HS-5 (cell line): ENCODE measurements around the gene ARPIN.
A peak's percentile ranks its signal among the peaks of the same experiment; 100 is the strongest.
"Not testable (repeated sequence)": the region's sequence is repeated elsewhere in the genome, so short reads cannot be mapped to it uniquely, and the experiment has no call there.

ENCODE experiments used
- DNase-seq: peaks from one replicate; pipeline ENCODE4 v3.0.0-alpha.2; 2012; ENCODE audit warnings: low read depth

Gene ARPIN

DNA sequence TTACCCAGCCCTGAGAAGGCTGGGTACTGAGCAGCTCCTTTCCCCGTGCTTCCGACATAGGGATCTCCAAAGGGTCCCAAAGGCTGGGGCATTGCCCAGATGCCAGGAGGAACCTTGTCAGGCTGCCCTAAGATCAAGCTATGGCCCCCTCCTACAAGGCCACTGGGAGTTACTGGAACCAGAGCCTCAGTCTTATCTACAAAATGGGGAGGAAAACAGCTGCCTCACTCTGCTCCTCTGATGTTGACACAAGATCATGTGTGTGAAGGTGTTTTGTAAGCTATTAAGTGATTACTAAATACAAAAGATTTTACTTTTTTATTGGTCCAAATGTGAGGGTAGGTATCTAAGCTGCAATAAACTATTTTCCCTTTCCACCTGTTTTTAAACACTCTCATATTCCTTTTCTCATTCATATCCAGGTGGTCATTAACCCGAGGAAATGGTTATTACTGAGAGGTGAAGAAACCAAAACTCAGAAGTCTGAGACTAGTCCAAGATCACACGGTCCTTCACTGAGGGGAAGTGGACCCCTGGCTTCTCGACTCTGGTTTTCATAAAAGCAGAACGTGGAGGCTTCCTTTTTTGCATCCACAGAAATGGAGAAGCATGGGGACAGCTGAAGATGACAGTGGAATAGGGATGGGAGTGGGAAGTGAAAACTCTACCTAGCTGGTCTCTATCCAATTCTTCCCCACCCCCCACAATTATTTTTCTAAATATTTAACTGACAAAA lies 1.7 kb downstream of the ARPIN start:
- no peak for DNase-seq

DNA sequence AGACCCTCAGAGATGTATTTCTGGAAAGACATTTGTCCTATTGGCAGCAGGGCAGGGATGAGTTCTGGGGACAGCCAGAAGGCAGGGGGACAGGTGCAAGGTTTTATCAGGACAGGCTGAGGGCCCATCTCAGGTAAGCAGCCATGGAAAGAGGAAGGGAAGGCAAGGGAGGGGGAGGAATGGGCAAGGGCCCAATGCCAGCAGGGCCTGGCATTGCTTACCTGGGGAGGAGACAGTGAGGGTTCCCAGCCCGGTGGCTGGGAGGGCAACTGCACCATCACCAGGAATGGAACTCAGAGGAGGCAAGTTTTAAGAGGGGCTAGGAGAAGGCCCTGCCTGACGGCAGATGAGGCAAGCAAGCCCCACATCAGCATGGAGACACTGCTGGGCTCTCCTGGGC lies 3.1 kb downstream of the ARPIN start:
- DNase-seq = no peak

DNA sequence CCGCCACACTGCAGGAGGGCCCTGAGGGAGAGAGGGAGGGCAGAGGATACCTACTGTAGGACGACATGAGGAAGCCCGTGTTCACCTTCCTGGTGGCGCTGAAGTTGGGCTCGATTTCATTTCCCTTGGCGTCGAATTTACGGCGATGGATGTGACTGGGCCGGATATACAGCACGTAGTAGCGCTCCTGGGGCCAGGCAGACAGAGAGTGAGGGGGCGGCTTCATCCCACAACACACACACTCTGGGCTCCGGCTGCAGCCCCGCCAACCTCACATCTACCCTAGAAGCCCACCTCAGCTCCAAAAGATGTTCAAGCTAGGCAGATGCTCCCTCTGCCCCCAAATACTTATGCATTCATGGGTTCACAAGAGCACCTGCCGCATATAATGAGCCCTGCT lies 4.5 kb downstream of the ARPIN start:
- no peak for DNase-seq

DNA sequence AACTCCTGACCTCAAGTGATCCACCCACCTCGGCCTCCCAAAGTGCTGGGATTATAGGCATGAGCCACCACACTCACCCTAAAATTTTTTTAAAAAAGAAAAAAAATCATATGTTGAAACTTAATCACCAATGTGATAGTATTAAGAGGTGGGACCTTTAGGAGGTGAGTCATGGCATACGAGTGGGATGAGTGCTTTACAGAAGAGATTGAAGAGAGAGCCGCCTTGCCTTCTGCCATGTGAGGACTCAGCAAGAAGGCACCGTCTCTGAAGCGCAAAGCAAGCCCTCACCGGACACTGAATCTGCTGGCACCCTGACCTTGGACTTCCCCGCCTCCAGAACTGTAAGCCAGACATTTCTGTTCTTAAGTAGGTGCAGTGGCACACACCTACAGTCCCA lies 5.5 kb downstream of the ARPIN start:
- DNase-seq = no peak

DNA sequence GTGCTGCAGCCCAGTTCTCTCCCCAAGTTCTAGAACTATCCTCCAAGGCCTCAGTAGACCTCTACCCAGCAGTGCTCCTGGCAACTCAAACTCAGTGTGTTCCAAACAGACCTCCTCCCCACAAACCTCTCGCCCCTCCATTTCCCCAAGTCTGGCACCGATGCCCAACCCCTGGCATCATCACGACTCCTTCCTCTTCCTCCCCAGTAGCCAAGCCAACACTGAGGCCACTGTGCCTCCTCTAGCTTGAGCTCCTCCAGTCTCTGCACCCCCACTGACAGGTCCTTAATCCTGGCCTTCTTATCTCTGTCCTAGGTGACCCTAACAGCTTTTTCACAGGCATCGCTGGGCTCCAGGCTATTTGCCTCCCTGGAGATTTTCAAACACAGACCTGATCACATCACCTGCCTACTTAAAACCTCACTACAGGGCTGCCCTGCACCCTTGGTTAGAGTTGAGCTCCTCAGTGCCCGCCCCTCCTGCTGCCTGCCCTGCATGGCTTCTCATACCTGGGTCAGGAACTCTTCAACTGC lies 6.8 kb downstream of the ARPIN start:
- DNase-seq = no peak

DNA sequence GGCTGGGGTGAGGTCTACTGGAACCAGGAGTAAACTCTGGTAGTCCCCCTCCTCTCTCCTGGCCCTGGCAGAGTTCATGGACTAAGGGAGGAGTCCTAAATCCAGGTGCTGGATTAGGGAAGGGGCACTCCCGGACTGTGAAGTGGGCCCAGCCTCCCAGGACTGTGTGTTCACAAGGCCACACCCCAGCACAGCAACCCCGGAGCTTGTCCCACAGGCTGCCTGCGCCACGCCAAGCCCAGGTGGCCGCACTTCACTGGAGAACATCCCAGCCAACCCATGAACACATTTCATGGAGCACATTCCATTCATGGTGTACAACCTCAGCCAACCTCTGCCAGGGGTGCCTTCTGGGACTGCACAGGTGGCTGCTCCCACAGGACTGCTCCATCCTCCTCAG lies 8.2 kb downstream of the ARPIN start:
- no peak for DNase-seq

DNA sequence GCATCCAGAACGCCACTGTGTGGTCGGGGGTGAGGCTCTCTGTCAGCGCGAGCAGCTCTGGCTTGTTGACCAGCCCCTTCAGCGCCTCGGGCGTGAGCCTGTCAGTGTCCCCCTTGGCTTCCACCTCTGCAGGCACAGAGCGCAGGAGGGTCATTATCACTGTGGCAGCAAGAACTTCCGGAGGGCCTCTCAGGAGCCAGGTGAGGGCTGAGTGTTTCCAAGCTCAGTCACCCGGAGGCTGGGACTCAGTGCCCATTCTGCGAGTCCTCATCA lies 9.0 kb downstream of the ARPIN start:
- DNase-seq = no peak

DNA sequence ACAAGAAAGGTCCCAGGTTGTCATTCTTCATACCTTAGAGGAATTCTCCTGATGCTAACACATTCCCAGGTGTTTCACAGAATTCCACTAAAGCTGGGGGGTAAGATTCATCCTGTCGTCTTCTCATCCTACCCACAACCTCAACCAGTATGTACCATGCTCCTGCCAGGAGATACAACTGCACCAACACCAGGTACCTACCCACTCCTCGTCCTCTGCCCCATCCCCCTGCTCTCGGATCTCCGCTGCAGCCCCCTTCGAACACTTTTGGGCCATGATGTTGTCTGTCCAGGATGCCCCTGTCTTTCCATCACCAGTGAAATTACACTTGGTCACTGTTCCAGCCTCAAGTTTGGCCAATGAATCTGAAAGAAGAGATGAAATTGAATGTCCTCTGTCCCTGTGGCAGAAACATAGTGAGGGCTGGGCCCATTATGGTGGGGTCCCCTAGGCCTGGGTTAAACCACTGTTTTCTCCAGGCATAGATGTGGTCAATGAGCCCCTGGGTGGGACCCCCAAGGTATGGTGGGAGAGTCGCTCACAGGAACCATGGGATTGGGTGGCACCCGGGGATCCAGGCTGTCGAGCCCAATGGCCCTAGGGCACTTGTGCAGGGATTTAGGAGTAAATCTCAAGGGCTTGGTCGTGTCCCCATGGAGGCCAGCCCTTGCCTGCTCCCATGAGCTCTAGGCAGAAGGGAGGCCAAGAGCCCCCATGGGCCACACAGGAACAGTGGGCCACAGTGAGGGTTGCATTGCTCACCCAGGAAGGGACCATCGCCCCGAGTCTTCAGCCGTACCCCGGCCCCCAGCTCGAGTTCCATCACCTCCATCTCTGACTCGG lies 9.5 kb downstream of the ARPIN start:
- no peak for DNase-seq

DNA sequence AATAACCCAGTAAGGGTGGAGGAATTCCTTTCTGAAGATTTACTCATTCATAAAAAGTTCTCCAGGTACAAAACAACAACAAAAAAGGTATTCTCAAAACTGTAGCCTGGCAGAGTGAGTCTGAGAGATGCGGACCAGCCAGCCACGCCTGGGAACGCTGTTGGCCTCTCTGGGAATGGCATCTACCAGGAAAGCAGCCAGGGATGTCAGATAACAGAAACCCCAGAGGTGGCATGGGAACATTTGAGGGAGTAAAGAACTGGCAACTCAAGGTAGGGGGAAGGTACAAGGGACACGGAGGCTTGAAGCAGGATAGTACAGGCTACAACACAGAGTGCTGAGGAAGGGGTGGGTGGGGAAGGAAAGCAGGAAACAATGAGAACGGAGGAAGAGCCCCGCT lies 11.9 kb downstream of the ARPIN start:
- DNase-seq = no peak

DNA sequence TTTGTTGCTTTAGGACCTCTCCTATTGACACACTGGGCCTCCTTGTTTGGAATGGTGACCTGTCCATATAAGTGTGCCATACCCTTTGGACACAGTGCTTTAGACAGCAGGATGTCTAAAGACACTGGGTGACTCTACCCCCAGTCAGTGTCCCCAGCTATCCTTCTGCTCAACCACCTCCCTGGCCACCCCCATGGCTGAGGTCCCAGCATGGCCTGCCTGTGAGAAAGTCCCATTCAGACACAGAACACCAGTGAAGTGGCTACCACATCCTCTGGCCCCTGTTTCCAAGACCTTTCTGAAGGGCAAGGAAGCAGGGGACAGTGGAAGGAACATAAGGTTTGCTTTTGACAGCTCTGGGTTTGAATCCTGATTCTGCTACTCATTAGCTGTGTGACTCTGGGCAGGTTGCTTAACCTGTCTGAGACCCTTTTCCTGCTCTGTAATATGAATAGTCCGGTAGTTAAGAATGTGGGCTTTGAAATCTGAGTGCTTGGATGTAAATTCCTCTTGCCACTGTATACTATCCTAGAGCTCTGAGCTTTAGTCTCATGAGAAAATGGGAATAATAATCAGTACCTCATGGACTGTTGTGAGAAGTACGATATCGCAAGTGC lies 12.7 kb downstream of the ARPIN start:
- DNase-seq = no peak

DNA sequence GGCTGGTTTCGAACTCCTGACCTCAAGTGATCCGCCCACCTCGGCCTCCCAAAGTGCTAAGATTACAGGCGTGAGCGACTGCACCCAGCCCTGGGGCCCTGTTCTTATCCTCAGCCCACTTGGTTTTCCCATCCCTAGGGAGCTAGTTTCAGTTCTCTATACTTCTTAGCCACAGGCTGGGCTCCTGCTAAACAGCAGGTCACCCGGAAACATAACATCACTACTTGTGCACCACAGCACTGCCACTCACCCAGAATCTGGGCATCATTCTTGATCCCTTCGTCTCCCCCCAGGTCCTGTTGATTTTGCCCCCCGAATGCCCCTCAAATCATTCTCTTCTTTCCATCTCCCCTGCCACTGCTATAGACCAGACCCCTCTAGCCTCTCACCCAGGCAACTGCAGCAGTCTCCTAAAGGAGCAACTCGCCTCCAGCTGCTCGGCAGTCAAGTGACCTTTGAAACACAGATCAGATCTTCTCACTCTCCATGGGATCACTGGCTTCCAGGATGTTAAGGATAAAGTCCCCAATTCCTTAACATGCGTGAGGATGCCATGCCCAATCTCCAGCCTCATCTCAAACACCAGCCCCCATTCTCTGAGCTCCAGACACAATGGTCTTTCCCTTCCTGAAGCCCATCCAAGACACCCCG lies 13.3 kb downstream of the ARPIN start:
- no peak for DNase-seq

DNA sequence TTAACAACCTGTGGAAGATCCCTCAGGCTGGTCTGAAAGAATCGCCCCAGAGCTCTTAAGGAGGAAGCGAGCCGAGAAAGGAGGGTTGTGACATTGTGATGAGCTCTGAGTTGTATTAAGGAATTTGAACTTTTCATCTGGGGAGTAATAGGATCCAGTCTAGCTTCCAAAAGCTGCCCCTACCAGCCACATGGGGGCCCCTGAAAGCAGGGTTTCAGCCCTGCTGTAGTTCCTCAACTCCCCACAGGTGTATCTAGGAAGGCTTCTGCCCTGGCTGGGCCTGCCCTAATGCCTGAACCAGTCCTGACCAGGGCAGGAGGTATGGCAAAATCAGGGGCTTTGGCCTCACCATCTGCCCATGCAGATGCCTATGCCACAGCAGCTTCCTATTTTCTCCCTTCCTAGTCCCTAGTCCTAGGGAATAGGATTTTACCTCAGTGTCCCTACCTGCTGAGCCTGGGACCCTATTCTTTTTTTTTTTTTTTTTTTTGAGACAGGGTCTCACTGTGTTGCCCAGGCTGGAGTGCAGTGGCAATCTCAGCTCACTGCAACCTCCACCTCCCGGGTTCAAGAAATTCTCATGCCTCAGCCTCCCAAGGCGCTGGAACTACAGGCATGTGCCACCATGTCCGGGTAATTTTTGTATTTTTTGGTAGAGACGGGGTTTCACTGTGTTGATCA lies 14.0 kb downstream of the ARPIN start:
- no peak for DNase-seq

DNA sequence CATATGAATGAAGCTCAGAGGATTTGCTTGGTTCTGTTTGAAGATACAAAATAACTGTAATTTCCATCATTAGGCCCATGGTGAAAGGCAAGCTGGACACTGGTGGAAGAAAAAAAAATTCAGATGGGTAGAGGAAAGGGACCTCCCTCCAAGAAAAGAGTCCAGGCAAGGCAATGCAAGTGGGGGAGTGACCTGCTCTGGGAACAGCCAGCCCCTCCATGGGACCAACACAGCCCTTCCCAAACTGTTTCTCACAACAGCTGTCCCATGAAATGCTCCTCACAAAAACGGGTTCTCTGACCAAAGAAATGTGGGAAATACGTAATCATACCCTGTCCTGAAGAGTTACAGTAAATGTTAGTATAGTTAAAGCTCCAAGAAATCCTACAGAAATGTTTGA lies 14.6 kb downstream of the ARPIN start:
- DNase-seq = no peak

DNA sequence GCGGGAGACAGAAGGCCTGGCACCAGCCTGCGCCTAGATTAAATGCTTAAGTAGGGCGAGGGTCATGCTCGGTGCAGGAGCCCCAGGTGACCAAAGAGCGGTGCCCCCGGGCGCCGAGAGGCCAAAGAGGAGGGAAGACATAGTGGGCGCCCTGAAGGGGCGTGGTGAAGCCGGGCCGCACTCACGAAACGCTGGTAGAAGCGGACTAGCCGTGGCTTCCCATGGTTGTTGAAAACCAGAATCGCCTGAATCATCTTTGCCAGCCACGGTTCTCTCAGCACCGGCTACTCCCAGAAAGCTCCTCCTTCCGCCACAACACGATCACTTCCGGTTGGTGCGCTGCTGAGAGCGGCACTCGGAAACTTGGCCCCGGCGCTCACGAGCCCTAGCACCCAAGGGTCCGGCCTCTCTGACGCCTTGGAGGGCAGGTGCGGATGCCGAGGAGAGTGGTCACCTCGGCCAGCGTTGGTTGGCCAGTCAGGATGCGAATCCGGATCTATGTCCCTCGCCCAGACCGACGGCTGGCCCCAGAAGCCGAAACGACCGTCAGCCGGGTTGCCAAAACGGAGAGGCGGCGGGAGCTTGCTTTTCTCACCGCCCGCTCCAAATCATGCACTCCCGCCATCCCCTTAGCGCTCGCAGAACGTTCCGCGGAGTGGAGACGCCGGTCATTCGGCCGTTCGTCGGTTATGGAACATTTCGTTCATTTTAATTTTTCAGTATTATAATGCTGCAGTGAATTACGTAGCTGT lies 18.9 kb downstream of the ARPIN start, which contains the start of gene AP3S2:
TSS of gene AP3S2 (minus strand) at position 299 of the 752 bp plus-strand sequence. CDS start at position 254, 45 bp downstream.
- DNase-seq = peak; percentile 82

DNA sequence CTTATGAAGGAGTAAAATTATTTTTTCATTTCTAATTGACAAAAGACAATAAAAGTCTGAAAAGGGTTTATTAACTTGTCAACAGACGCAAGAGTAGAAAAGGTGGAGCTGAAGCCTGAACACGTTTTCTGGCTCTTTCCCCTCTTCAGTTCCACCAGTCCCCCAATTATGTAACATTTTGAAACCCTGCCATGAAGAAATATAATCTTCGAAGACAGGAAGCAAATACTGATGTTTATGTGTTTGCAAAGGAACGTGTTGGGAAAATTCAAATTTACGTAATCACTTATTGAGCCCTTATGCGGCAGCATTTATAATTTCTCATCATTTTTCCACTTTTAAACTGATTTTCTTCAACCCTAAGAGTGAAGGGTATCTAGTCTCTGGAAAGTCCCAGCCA lies 19.7 kb downstream of the ARPIN start:
- no peak for DNase-seq

DNA sequence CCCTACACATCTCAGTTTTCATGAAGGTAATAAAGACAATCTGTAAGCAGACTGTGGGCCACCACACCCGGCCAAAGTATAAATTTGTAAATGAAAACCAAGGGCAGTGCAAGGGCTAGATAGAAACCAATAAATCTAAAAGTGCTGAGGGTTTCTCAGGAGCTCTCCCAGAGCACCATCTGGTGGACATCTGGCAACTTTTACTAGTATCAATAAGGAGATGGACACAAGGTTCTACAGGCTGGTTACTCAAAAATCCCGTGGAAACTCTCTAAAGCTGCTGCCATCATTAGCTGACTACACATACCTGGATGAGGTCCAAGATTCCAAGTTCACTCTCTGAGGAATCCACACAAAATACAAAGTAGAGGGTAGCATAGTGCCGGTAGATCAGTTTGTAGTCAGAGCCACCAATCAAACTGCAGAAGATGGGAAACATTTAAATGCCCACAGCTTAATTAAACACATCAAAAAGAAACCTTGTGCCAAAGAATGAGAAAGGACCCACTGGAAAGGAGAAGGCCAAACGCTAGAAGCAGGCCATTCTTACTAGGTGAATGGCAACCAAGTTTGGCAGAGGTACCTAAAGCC lies 24.4 kb downstream of the ARPIN start:
- peak; percentile 45 for DNase-seq

DNA sequence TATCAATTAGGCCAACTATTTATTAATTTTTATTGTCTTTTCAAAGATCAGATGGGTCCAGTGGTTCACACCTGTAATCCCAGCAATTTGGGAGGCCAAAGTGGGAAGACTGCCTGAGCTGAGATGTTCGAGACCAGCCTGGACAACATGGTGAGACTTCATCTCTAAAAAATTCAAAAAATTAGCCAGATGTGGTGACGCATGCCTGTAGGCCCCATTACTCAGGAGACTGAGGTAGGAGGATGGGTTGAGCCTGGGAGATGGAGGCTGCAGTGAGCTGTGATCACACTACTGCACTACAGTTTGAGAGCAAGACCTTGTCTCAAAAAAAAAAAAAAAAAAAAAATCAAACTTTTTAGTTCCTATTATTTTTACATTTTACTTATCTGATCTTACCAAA lies 27.1 kb downstream of the ARPIN start:
- DNase-seq = no peak

DNA sequence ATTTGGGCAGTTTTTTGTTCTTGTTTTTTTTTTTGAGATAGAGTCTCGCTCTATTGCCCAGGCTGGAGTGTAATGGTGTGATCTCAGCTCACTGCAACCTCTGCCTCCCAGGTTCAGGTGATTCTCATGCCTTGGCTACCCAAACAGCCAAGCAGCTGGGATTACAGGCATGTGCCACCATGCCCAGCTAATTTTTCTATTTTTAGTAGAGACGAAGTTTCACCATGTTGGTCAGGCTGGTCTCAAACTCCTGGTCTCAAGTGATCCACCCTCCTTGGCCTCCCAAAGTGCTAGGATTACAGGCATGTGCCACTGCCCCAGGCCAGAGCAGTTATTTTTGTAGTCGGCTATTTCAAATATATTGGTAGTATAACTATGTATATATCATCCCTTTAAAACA lies 27.6 kb downstream of the ARPIN start:
- not testable (repeated sequence) for DNase-seq

DNA sequence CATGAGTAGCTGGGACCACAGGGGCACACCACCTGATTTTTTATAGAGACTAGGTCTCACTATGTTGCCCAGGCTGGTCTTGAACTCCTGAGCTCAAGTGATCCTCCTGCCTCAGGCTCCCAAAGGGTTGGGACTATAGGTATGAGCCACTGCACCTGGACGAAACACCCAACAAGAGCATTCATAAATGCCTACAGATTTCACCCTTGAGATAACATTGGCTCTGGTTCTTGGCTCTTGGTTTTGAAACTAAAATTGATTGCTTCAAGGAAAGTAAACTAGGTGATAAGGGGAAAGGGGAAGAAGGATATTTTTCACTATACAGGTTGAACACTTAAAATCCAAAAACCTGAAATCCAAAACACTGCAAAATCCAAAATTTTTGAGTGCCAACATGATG lies 29.2 kb downstream of the ARPIN start:
- no peak for DNase-seq

DNA sequence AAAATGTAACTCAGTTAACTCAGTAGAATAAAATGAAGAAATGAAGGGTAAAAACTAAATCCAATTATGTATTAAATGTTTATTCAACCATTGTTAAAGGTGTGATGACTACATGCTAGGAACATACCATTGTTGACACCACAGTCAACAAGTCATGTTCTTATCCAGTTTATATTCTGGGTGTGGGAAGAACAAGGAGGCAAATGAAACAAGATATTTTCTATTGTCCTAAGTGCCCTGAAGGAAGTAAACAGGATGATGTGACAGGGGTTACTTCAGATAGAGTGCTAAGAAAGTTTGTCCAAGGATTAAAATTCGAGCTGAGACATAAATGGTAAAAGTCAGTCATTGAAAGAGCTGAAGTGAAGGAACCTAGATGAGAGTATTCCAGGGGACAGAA lies 32.0 kb downstream of the ARPIN start:
- DNase-seq = no peak

DNA sequence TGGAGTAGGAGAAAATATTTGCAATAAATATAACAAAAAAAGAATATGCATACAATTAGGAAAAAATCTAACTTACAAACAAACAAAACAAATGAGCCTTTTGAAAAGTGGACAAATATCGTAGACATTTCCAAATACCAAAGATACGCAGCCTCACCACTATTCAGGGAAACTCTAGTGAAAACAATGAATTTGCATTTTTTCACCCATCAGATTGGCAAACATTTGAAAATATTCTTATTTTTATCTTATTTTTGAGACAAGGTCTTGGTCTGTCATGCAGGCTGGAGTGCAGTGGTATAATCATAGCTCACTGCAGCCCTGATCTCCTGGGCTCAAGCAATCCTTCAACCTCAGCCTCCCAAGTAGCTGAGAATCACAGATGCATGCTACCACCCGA lies 34.4 kb downstream of the ARPIN start:
- DNase-seq = no peak
